Prostate gland (tissue), 2 donors: Measurements from ENCODE around the gene IQCC.

Experiments used
- POLR2A ChIP-seq: fragments of 450-650 bp; IDR thresholded peaks from one replicate; pipeline ENCODE4 v1.6.1; 2016; ENCODE audit warnings: antibody characterized with exemption, mild to moderate bottlenecking
- TF ChIP-seq, protein P1 (sequence below), 4 experiments: fragments of 200-600 bp in 2 of 4; fragments of 450-650 bp in 2 of 4; sonication (generic) in 2 of 4; IDR thresholded peaks; 1 replicate in 3 of 4; 2 replicates in 1 of 4; pipeline ENCODE4 v1.5.1; 2016 to 2019; ENCODE audit warnings: antibody characterized with exemption in 4 of 4, mild to moderate bottlenecking in 2 of 4, moderate library complexity in 2 of 4

DNA sequence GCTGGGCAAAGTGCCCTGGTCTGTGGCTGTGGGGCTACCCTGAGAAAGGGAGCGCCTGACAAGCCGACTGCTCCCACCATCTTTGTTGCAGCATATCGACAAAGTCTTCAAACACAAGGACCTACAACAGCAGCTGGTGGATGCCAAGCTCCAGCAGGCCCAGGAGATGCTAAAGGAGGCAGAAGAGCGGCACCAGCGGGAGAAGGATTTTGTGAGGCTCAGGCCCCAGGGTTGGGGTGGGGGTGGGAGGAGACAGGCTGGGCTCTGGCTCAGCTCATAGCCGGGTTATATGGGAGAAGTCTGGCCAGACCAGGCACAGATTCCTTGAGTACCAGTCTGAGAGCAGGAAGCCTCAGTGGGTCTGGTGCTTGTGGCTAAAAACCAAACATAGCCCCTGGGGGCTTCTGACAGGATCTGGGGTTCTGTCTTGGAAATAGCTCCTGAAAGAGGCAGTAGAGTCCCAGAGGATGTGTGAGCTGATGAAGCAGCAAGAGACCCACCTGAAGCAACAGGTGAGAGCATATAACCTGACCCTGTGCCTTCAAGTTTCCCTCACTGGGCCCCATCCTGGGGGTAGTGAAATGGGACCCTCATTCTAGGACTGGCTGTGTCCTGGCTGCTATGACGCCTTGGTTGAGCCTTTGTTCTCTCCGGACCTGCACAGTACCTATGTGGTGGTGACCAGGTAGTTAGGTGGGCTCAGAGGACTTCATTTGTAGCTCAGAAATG is 13.1 kb upstream of the IQCC start:
- TF ChIP-seq POLR2A, result no peak
- TF ChIP-seq, protein P1, sequence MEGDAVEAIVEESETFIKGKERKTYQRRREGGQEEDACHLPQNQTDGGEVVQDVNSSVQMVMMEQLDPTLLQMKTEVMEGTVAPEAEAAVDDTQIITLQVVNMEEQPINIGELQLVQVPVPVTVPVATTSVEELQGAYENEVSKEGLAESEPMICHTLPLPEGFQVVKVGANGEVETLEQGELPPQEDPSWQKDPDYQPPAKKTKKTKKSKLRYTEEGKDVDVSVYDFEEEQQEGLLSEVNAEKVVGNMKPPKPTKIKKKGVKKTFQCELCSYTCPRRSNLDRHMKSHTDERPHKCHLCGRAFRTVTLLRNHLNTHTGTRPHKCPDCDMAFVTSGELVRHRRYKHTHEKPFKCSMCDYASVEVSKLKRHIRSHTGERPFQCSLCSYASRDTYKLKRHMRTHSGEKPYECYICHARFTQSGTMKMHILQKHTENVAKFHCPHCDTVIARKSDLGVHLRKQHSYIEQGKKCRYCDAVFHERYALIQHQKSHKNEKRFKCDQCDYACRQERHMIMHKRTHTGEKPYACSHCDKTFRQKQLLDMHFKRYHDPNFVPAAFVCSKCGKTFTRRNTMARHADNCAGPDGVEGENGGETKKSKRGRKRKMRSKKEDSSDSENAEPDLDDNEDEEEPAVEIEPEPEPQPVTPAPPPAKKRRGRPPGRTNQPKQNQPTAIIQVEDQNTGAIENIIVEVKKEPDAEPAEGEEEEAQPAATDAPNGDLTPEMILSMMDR (IDR thresholded peaks at IDR 0.05), result no peak
